HG02798 (cell line): Measurements from ENCODE around the gene TFIP11.

ENCODE experiments used
- ATAC-seq: cut with Tn5 transposase; IDR thresholded peaks from one replicate; pipeline ENCODE4 v1.9.1; 2021; ENCODE audit warnings: mild to moderate bottlenecking; ENCODE audit not compliant: unreplicated experiment, poor library complexity

TFIP11 gene

DNA sequence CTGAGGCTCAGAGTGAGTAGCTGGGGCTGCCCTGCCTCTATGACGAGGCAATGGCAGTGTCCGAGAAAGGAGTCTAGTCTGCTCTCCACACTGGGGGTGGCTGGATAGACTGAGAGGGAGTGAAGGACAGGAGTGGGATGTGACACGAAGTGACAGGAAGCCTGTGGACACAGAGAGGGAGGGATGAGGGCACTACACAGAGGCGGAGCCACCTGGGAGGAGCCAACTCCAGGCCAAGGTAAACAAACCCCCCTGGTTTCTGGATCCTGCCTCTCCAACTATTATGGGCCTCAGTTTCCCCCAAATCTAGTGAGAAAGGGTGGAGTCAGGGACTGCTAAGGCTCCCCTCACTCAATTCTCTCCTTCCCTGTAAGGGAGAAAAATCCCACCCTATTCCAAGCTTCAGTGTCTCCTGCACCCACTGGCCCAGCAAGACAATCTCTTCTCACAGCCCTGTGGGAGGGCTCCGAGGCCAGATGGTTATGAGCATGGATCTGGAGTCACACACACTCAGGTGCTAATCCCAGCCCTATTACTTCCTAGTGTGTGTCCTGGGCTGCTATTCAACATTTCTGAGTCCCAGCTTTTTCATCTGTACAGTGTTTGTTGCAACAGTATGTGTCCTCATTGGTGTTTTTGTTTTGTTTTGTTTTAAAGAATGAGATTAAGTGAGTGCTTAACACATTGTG is 58.3 kb downstream of the TFIP11 start:
- ATAC-seq, result no peak

DNA sequence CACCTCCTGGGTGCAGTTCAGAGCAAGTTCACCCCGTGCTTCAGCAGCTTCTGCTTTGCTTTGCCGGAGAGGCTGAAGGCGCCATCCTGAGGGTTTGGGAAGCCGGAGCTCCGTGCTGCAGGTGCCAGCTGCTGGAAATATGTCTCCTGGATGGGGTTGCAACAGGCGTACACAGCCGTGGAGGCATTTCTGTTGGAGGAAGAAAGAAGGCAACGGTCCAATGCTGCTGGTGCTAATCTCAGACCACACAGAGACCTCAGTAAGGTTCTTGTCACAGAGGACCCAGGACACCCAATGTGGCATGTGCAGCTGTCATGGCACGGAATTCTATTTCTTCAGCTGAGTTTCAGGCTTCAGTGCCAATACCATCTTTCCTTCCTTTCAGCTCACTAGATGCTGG is 59.1 kb downstream of the TFIP11 start:
- ATAC-seq, result no peak

DNA sequence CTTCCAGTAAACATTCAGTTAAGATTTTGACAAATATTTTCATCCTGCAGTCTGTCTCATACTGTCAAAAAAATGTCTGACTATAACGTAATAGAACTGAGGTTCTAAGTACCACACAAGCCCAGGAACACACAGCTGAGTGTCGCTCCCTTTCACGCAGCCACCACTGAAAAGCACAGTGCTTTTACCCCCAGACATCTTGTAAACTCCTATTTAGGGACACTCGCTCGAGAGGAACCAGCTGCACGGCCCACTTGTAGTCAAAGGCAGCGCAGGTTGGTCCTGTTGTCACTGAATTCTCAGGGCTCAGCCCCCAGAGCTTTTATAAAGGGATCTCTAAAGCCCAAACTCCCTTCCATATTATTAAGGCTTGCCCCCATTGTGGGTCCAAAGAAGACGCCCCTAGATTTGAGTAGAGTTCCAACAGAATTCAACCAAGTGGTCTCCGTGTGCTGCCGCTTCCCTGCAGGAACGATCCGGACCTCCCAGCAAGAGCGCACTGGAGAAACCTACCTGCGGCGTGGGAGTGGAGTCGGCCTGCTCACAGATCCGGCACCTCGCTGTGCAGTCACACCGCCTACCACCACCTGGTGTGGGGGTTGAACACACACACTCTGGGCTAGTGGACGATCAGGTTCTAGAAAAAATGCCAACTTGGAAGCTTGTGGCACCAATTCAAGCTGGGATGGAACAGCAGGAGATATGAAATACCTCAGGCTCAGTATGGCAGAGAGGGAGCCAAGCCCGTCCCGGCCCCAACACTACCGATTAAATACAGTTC is 59.8 kb downstream of the TFIP11 start:
- no peak for ATAC-seq

DNA sequence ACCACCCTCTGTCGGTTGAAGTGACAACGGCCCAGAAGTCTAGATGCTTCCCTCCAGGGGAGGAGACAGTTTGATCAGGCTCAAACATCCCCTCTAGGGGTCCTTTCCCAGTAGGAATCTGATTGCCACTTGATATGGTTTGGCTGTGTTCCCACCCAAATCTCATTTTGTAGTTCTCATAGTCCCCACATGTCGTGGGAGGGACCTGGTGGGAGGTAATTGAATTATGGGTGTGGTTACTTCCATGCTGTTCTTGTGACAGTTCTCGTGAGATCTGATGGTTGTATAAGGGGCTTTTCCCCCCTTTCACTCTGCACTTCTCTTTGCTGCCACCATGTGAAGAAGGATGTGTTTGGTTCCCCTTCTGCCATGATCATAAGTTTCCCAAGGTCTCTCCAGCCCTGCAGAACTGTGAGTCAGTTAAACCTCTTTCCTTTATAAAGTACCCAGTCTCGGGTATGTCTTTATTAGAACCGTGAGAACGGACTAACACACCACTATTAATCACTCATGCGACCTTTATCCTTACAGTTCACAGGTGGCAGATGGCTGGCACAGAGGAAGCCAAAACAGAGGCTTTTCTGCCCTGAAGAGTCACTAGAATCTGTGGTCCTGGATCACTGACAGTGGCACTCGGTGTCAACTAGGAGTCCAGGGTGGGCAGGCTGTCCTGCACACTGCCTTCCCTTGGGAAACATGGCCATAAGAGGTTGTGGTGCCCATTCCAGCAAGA is 61.7 kb downstream of the TFIP11 start:
- ATAC-seq, result no peak

DNA sequence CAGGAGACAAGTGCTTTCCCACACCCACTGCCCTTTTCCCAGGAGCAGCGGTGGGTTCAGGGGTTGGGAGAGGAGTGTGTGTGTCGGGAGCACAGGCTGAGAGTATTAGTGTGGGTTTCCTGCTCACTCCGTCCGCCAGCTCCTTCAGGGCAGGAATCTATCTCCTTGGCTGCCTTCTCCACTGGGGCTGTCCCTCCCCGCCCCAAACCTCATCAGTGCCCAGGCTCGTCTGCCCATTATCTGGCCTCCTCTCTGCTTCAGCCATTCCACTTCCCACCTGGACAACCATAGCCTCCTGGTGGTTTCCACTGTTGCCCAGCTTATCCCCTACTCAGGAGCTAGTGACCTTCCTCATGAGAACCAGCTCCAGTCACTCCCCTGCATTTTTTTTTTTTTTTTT is 63.3 kb downstream of the TFIP11 start:
- ATAC-seq, result no peak

DNA sequence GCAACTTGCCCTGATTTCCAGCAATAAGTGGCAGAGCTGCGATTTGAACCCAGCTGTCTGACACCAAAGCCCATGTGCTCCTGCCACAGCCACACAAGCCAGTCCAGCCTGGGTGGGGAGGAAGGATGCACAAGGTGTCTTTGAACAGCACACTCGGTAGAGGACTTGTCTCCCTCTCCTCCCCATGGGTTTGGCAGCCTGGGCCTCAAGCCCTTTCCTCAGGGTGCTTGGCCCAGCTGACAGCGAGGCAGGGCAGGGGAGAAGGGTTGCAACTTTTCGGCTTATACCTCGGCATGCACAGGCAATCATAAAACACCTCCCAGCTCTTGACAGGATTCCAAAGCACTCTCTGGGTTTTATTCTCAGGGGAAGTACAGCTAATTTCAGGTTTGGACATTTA is 63.9 kb downstream of the TFIP11 start:
- ATAC-seq, result no peak

DNA sequence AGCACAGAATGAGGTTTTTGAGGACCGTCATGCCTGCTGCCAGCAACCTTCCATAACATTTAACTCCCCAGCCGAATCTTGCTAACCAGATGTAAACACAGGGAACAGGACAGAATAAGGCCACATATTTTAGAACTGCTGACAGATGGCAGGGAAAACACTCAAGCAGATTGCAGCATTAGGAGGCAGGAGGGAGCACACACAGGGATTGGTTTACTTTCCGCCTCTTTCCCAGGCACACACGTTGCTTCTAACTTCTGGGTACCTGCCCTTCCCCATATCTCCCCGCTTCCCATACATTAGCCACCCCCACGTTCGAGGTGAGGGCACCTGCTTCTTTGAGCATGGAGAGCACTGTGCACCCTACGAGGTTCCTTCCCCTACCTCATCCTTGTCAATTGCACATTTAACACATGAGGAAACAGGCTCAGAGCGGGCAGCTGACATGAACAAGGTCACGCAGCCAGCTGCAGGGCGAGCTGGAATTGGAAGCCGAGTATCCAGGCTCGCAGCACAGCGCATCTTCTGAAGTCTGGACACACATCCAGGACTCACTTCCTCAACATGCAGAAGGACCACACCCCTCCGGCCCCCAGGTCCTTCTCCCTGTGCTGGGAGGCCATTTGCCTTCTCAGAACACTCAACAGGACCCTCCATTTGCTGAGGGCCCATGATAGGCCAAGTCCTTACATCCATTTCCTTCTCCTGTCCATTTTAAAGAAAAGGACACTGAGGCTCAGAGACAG is 64.5 kb downstream of the TFIP11 start:
- no peak for ATAC-seq

DNA sequence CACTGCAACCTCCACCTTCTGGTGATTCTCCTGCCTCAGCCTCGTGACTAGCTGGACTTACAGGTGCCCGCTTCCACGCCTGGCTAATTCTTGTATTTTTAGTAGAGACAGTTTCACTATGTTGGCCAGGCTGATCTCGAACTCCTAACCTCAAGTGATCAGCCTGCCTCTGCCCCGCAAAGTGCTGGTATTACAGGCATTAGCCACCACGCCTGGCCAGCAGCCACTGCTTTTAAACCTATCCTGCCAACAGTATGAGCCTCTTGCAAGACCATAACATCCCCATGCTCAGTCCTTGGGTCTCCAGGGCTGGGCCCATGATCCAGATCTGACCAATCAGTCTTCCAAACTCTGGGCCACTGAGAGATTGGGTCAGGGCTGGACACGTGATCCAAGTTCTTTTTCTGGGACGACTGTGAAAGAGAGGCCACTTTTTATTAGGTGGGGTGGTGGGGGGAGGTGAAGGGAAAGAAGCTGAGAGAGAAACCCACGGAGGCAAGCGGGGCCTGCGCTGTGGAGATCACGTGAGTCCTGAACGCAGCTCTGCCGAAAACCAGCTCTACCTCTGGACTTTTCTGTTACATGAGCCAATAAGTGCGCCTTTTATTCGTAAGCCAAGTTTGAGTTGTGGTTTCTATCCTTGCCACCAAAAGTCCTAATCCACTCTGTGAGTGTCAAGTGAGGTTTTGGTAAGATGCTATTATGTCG is 65.3 kb downstream of the TFIP11 start:
- no peak for ATAC-seq

DNA sequence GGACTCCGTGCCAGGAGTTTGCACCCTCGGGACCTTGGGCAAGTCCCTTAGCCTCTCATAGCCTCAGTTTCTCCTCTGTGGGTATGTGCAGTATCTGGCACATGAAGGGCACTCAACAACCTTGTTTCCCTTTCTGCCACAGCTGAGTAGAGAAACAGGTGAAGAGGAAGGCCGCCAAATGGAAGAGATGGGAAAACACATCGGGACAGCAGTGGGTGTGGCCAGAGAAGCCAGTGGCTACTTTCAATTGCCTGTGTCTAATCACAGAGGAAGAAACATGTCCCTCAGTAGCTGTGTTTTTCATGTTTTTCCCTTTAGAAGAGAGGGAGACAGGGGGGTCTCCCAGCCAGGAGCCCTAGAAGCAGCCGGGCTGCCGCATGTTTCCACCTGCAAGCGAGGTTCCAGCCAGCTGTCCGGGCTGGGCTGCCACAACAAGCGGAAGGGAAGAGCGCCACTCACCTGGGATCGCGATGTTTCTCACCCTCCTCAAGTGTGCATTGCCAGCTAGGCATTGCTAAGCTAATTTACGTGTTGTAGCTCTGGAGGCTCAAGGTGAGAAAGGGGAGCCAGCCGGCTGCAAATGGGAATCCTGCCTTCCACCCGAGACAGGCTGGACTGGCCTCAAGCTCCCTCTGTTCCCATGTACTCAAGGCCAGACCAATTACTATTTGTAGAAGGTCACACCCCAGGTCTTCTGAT is 66.5 kb downstream of the TFIP11 start:
- no peak for ATAC-seq

DNA sequence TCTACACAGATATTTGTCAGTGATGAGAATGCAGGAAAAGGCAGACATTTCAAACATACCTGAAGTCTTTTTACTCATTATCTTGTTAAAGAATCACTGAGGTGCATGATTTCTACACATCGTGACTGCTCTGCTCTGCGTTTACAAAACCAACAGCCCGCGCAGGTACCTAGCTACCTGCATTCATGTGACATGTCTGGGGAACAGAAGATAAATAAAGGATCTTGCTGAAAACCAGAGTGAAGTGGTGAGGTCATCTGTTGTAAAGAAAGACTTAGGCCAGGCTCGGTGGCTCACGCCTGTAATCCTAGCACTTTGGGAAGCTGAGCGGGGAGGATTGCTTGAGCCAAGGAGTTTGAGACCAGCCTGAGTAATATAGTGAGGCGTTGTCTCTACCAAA is 67.5 kb downstream of the TFIP11 start:
- no peak for ATAC-seq

DNA sequence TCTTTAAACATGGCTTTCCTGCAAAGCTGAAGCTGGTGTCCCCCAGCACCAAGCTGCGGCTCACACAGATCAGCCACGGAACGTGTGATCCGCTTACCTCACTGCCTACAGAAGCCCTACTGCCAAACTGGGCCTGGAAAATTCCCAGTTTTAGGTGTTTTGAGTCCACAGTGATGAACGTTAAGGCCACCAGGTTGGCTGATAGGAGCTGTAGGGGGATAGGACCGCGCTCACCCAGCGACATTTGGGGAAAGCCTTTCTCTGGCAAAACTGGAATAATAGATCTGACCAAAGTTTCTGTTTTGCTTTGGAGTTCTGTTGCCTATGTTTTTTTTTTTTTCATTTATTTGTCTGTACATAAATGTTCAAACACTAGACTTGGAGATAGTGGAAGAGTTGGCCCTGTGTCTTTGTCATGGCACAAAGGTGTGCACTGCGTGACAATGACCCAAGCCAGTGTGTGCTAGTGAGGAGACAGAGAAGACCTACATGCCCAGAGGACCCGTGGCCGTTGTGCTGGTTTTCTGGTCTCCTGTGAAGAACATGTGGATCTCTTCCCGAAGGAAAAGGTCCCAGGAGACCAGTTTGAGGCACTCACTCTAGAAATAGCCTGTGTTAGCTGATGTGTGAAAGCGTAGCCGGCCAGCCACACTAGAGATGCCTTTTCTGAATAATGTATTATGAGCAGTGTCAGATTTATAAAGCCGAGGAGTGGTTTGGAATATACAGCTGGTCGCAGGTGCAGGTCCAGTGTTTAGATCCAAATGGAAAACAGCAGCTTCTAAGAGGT is 68.2 kb downstream of the TFIP11 start:
- no peak for ATAC-seq

DNA sequence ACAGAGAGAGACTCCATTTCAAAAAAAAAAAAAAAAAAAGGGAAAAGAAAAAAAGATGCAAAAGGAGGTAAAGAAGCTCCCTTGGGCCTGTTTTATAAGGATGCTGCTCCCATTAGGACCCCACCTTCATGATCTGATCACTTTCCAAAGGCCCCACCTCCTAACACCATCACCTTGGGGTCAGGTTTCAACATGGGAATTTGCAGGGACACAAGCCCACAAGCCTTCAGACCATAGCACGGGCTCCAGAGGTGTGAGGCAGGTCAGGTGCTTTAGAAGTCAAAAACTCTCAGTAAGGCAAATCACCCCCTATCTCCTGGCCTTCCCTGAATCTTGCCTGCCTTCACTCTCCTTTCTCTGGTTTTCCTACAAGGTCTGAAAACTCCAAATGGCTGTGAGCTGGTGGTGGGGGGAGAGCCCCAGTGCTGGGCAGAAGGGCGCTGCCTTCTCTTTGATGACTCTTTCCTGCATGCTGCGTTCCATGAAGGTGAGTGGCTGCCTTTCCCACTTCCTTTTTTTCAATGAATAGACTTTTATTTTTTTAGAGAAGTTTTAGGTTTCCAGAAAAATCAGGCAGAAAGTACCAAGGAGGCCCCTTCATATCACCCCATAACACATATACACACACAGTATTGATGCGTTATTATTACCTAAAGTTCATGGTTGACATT is 70.1 kb downstream of the TFIP11 start:
- ATAC-seq, result no peak
